Mesodermal cell (in vitro differentiated cells): ENCODE results near the gene HMCN2.

Experiments used
- H3K27ac ChIP-seq: 2 replicates; pipeline ENCODE4 v1.7.0; 2013; ENCODE audit warnings: mild to moderate bottlenecking, low read depth, low read length, moderate library complexity; ENCODE audit not compliant: severe bottlenecking
- H3K36me3 ChIP-seq: 2 replicates; pipeline ENCODE4 v1.7.1; 2013; ENCODE audit warnings: mild to moderate bottlenecking, low read length, moderate library complexity; ENCODE audit not compliant: control insufficient read depth, insufficient read depth
- H3K4me1 ChIP-seq: one replicate; pipeline ENCODE4 v1.7.1; 2013; ENCODE audit warnings: mild to moderate bottlenecking, low read length; ENCODE audit not compliant: insufficient read depth, control insufficient read depth, poor library complexity, severe bottlenecking
- H3K4me3 ChIP-seq: 2 replicates; pipeline ENCODE4 v1.7.0; 2013; ENCODE audit warnings: low read length, control low read depth, mild to moderate bottlenecking; ENCODE audit not compliant: insufficient read depth, poor library complexity, severe bottlenecking; ENCODE audit errors: extremely low read depth
- H3K9me3 ChIP-seq: 2 replicates; pipeline ENCODE4 v1.7.1; 2013; ENCODE audit warnings: mild to moderate bottlenecking, low read length, moderate library complexity; ENCODE audit not compliant: control insufficient read depth
- WGBS, 2 experiments: methylation state at CpG; one replicate each; pipeline ENCODE4 v1.1.5; 2013; ENCODE audit warnings: missing lambda C conversion rate in 2 of 2; ENCODE audit not compliant: insufficient coverage in 2 of 2; 5-methylcytosine and 5-hydroxymethylcytosine counted together

Gene HMCN2

GRCh38 chr9:130421154-130421801 is 155.7 kb downstream of the HMCN2 start:
- peaks cover 4% of the 10 kb centered on the region for H3K9me3 ChIP-seq
- H3K4me1 ChIP-seq: peaks cover 28% of the 10 kb centered on the region
- H3K4me3 ChIP-seq: no peak overlapping the region
- H3K36me3 ChIP-seq: no peaks in the 10 kb centered on the region
- H3K27ac ChIP-seq: peak overlapping the region; percentile 81
- WGBS, 2 experiments: 58 to 61% methylated on average over 13 to 14 of the region's 17 CpGs

GRCh38 chr9:130421802-130422276 is 156.3 kb downstream of the HMCN2 start:
- Histone ChIP-seq H3K4me1 (peaks cover 32% of the 10 kb centered on the region), H3K9me3 (peaks cover 4% of the 10 kb centered on the region), H3K27ac (peak overlapping the region; percentile 81), H3K4me3 (no peak overlapping the region), H3K36me3 (no peaks in the 10 kb centered on the region)
- WGBS, 2 experiments: 35 to 42% methylated on average over 12 to 13 of the region's 13 CpGs

GRCh38 chr9:130422546-130422945 is 157.0 kb downstream of the HMCN2 start:
- peaks cover 37% of the 10 kb centered on the region for H3K4me1 ChIP-seq
- H3K36me3 ChIP-seq: no peaks in the 10 kb centered on the region
- WGBS, 2 experiments: 88 to 97% methylated on average over 10 of the region's 10 CpGs
- no peak overlapping the region for H3K4me3 ChIP-seq
- no peak overlapping the region for H3K27ac ChIP-seq
- peaks cover 4% of the 10 kb centered on the region for H3K9me3 ChIP-seq

GRCh38 chr9:130423272-130423671 is 157.7 kb downstream of the HMCN2 start:
- 72 to 82% methylated on average over 8 of the region's 8 CpGs for WGBS, 2 experiments
- no peaks in the 10 kb centered on the region for H3K36me3 ChIP-seq
- peaks cover 37% of the 10 kb centered on the region for H3K4me1 ChIP-seq
- H3K27ac ChIP-seq: no peak overlapping the region
- peaks cover 4% of the 10 kb centered on the region for H3K9me3 ChIP-seq
- H3K4me3 ChIP-seq: no peak overlapping the region

- 94% methylated on average over 18 to 22 of the region's 24 CpGs for WGBS, 2 experiments
- Histone ChIP-seq H3K27ac (no peak overlapping the region), H3K4me1 (peaks cover 37% of the 10 kb centered on the region), H3K9me3 (no peaks in the 10 kb centered on the region), H3K4me3 (no peak overlapping the region), H3K36me3 (no peaks in the 10 kb centered on the region)
Measured at GRCh38 chr9:130424595-130425454, 159.3 kb downstream of the HMCN2 start.

- Histone ChIP-seq H3K4me3 (no peak overlapping the region), H3K4me1 (peaks cover 37% of the 10 kb centered on the region), H3K36me3 (no peaks in the 10 kb centered on the region), H3K27ac (no peak overlapping the region), H3K9me3 (peaks cover 3% of the 10 kb centered on the region)
- WGBS, 2 experiments: 81 to 87% methylated on average over 17 to 21 of the region's 21 CpGs
Measured at GRCh38 chr9:130425741-130426466, 160.3 kb downstream of the HMCN2 start.

- H3K9me3 ChIP-seq: peaks cover 3% of the 10 kb centered on the region
- 79 to 84% methylated on average over 6 of the region's 8 CpGs for WGBS, 2 experiments
- H3K4me3 ChIP-seq: no peak overlapping the region
- no peaks in the 10 kb centered on the region for H3K36me3 ChIP-seq
- H3K4me1 ChIP-seq: peaks cover 32% of the 10 kb centered on the region
- no peak overlapping the region for H3K27ac ChIP-seq
Measured at GRCh38 chr9:130426467-130426773, 160.9 kb downstream of the HMCN2 start.

- no peak overlapping the region for H3K27ac ChIP-seq
- peaks cover 3% of the 10 kb centered on the region for H3K9me3 ChIP-seq
- H3K4me1 ChIP-seq: peaks cover 27% of the 10 kb centered on the region
- WGBS, 2 experiments: 70 to 80% methylated on average over 10 of the region's 10 CpGs
- H3K4me3 ChIP-seq: no peak overlapping the region
- no peaks in the 10 kb centered on the region for H3K36me3 ChIP-seq
Measured at GRCh38 chr9:130426883-130427282, 161.3 kb downstream of the HMCN2 start.

- Histone ChIP-seq H3K27ac (no peak overlapping the region), H3K4me1 (peaks cover 23% of the 10 kb centered on the region), H3K9me3 (peaks cover 3% of the 10 kb centered on the region), H3K36me3 (no peaks in the 10 kb centered on the region), H3K4me3 (no peak overlapping the region)
- WGBS, 2 experiments: 96 to 98% methylated on average over 10 of the region's 12 CpGs
Measured at GRCh38 chr9:130427326-130427725, 161.8 kb downstream of the HMCN2 start.

GRCh38 chr9:130428086-130428665 is 162.6 kb downstream of the HMCN2 start:
- Histone ChIP-seq H3K36me3 (no peaks in the 10 kb centered on the region), H3K4me3 (no peak overlapping the region), H3K9me3 (peaks cover 3% of the 10 kb centered on the region), H3K4me1 (peaks cover 14% of the 10 kb centered on the region), H3K27ac (no peak overlapping the region)
- WGBS, 2 experiments: 90 to 94% methylated on average over 19 to 20 of the region's 20 CpGs
